CD14-positive monocyte (primary cell): ENCODE results near the gene KLHL3. TPM values are rescaled to one million over a fixed set of nuclear protein-coding genes. Genes with fewer than 3 reads are reported as not detected.

Experiments used
- DNase-seq, 3 donors: peaks; one replicate each; pipeline ENCODE4 v3.0.0-alpha.2; 2011 to 2022
- H2AFZ ChIP-seq: 2 replicates; pipeline ENCODE4 v1.6.0; 2012; ENCODE audit warnings: mild to moderate bottlenecking, low read depth, low read length, inconsistent platforms; ENCODE audit not compliant: insufficient read depth, poor library complexity, severe bottlenecking
- H3K27ac ChIP-seq, 2 donors: 1 replicate in 1 of 2; 2 replicates in 1 of 2; pipeline ENCODE4 v1.5.1; 2012 to 2013; ENCODE audit warnings: low read length in 2 of 2, control low read depth in 1 of 2, inconsistent platforms in 1 of 2, low read depth in 1 of 2, mild to moderate bottlenecking in 1 of 2
- H3K27me3 ChIP-seq, 2 donors: one replicate each; pipeline versions ENCODE4 v1.6.0 to v1.6.1; 2011 to 2013; ENCODE audit warnings: low read length in 2 of 2; ENCODE audit not compliant: control insufficient read depth in 2 of 2, insufficient read depth in 2 of 2
- H3K36me3 ChIP-seq, 2 donors: replicated peaks in 1 of 2; 1 replicate in 1 of 2; 2 replicates in 1 of 2; pipeline versions ENCODE4 v1.5.1 to v1.6.1; 2012 to 2013; ENCODE audit warnings: low read length in 2 of 2, control low read depth in 1 of 2, inconsistent platforms in 1 of 2, mild to moderate bottlenecking in 1 of 2; ENCODE audit not compliant: insufficient read depth in 2 of 2, control insufficient read depth in 1 of 2
- H3K4me1 ChIP-seq, 2 donors: 1 replicate in 1 of 2; 2 replicates in 1 of 2; pipeline versions ENCODE4 v1.5.1 to v1.6.1; 2012 to 2013; ENCODE audit warnings: low read length in 2 of 2, control low read depth in 1 of 2, inconsistent platforms in 1 of 2, mild to moderate bottlenecking in 1 of 2, moderate library complexity in 1 of 2; ENCODE audit not compliant: insufficient read depth in 2 of 2, control insufficient read depth in 1 of 2
- H3K4me2 ChIP-seq: replicated peaks from 2 replicates; pipeline ENCODE3; 2012; ENCODE audit warnings: low read length, moderate library complexity, mild to moderate bottlenecking; ENCODE audit not compliant: poor library complexity, severe bottlenecking; ENCODE audit errors: extremely low read depth
- H3K4me3 ChIP-seq, 3 experiments: fragments of 200-600 bp in 1 of 3; sonication (generic) in 1 of 3; replicated peaks in 1 of 3; 1 replicate in 2 of 3; 2 replicates in 1 of 3; pipeline ENCODE4 v1.5.1; 2011 to 2013; ENCODE audit warnings: low read length in 3 of 3, mild to moderate bottlenecking in 3 of 3, control low read depth in 2 of 3, low read depth in 2 of 3, inconsistent platforms in 1 of 3, moderate library complexity in 1 of 3
- H3K79me2 ChIP-seq: 2 replicates; pipeline ENCODE4 v1.6.0; 2012; ENCODE audit warnings: mild to moderate bottlenecking, control low read depth, inconsistent platforms, low read length, moderate library complexity; ENCODE audit not compliant: insufficient read depth
- H3K9ac ChIP-seq: 2 replicates; pipeline ENCODE4 v1.6.0; 2017; ENCODE audit warnings: low read length, mild to moderate bottlenecking; ENCODE audit not compliant: insufficient read depth, poor library complexity, severe bottlenecking
- H3K9me3 ChIP-seq, 2 donors: replicated peaks in 1 of 2; 1 replicate in 1 of 2; 2 replicates in 1 of 2; pipeline versions ENCODE4 v1.5.1 to v1.6.1; 2012 to 2013; ENCODE audit warnings: low read length in 2 of 2, control low read depth in 1 of 2; ENCODE audit not compliant: control insufficient read depth in 1 of 2, insufficient read depth in 1 of 2
- H4K20me1 ChIP-seq: 2 replicates; pipeline ENCODE4 v1.6.0; 2012; ENCODE audit warnings: mild to moderate bottlenecking, low read length, control low read depth, moderate library complexity; ENCODE audit not compliant: insufficient read depth
- H3K27ac Mint-ChIP-seq, 7 donors: one replicate each; pipeline ENCODE4 v1.8.0; 2020; ENCODE audit warnings: mild to moderate bottlenecking in 7 of 7, mixed read lengths in 7 of 7, moderate library complexity in 6 of 7, inconsistent platforms in 2 of 7
- H3K27me3 Mint-ChIP-seq, 3 donors: one replicate each; pipeline ENCODE4 v1.8.0; 2021 to 2022; ENCODE audit warnings: low read depth in 3 of 3, mild to moderate bottlenecking in 3 of 3, mixed read lengths in 3 of 3, moderate library complexity in 3 of 3, inconsistent platforms in 1 of 3
- H3K36me3 Mint-ChIP-seq, 2 donors: one replicate each; pipeline ENCODE4 v1.8.0; 2020; ENCODE audit warnings: mixed read lengths in 2 of 2, inconsistent platforms in 1 of 2, mild to moderate bottlenecking in 1 of 2
- H3K4me1 Mint-ChIP-seq: one replicate; pipeline ENCODE4 v1.8.0; 2020; ENCODE audit warnings: mild to moderate bottlenecking, mixed read lengths
- H3K4me3 Mint-ChIP-seq, 2 donors: one replicate each; pipeline ENCODE4 v1.8.0; 2020; ENCODE audit warnings: mild to moderate bottlenecking in 2 of 2, mixed read lengths in 2 of 2, moderate library complexity in 1 of 2
- H3K9me3 Mint-ChIP-seq, 7 donors: one replicate each; pipeline ENCODE4 v1.8.0; 2020 to 2022; ENCODE audit warnings: mixed read lengths in 7 of 7, mild to moderate bottlenecking in 6 of 7, moderate library complexity in 6 of 7, inconsistent platforms in 2 of 7
- WGBS: methylation state at CpG from one replicate; pipeline ENCODE4 v1.1.5; 2013; ENCODE audit warnings: missing lambda C conversion rate; ENCODE audit not compliant: insufficient coverage; 5-methylcytosine and 5-hydroxymethylcytosine counted together
- intact Hi-C, 2 donors: fragments of 100-400 bp; cut with micrococcal nuclease; formaldehyde crosslinking; loops; one replicate each; pipeline versions ENCODE4 v1.15.0 to v1.15.1; 2023
- polyA plus RNA-seq, 3 donors: library from polyadenylated mRNA; depleted of rRNA in 1 of 3; unstranded in 2 of 3; stranded (reverse) in 1 of 3; fragments of 300-500 nt in 2 of 3; fragments of >200 nt in 1 of 3; fragmentation: Illumina TruSeq in 2 of 3; gene quantifications; 1 replicate in 2 of 3; 2 replicates in 1 of 3; pipeline ENCODE4 v1.2.3, GENCODE V29; 2012 to 2021
- TF ChIP-seq, protein P1 (sequence below): fragments of 200-600 bp; IDR thresholded peaks from one replicate; pipeline ENCODE4 v1.8.0; 2022; ENCODE audit warnings: antibody characterized with exemption, mild to moderate bottlenecking

Gene KLHL3
- polyA plus RNA-seq, 3 donors = 0.71 TPM; not detected in 2

DNA sequence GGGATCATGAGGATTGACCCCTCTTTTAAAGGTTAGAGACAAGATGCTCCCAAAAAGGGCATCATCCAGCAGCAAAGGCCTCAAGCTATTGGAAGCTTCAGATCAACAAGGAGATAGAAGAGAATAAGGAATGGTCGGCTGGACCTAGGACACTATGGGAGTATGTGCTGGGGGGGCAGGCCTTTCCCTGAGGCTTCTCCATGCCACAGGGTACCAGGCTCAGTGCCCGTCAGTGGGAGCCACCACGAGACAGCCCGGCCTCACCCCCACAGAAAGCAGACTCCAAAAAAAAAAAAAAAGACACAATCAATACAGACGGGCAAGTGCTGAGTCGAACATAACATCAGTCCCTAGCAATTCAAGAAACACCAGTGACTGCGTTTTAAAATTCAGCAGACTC is 117.4 kb downstream of the KLHL3 start:
- peaks cover 0 to 1% (median 0%) of the 10 kb centered on the region in 7 donors for H3K9me3 Mint-ChIP-seq
- intact Hi-C loops = no loop called here
- peaks cover 1 to 4% (median 3%) of the 10 kb centered on the region in 3 donors for H3K27me3 Mint-ChIP-seq

GRCh38 chr5:137617528-137618205 is 118.2 kb downstream of the KLHL3 start:
- Mint-ChIP-seq H3K27me3 (peaks cover 1 to 4% (median 3%) of the 10 kb centered on the region in 3 donors), H3K4me3 (no peak overlapping the region), H3K36me3 (no peaks in the 10 kb centered on the region), H3K9me3 (no peaks in the 10 kb centered on the region), H3K4me1 (peaks cover 34% of the 10 kb centered on the region), H3K27ac (no peak overlapping the region)
- Histone ChIP-seq H3K27ac (no peak overlapping the region), H3K27me3 (no peaks in the 10 kb centered on the region), H3K9ac (no peak overlapping the region), H3K4me2 (no peak overlapping the region), H3K9me3 (no peaks in the 10 kb centered on the region), H4K20me1 (no peaks in the 10 kb centered on the region), H3K79me2 (no peaks in the 10 kb centered on the region), H2AFZ (no peak overlapping the region), H3K4me1 (peaks cover 25% of the 10 kb centered on the region in 2 donors), H3K36me3 (no peaks in the 10 kb centered on the region), H3K4me3 (no peak overlapping the region)
- 93% methylated on average over 3 of the region's 7 CpGs for WGBS
- no peak for DNase-seq
- TF ChIP-seq, protein P1, sequence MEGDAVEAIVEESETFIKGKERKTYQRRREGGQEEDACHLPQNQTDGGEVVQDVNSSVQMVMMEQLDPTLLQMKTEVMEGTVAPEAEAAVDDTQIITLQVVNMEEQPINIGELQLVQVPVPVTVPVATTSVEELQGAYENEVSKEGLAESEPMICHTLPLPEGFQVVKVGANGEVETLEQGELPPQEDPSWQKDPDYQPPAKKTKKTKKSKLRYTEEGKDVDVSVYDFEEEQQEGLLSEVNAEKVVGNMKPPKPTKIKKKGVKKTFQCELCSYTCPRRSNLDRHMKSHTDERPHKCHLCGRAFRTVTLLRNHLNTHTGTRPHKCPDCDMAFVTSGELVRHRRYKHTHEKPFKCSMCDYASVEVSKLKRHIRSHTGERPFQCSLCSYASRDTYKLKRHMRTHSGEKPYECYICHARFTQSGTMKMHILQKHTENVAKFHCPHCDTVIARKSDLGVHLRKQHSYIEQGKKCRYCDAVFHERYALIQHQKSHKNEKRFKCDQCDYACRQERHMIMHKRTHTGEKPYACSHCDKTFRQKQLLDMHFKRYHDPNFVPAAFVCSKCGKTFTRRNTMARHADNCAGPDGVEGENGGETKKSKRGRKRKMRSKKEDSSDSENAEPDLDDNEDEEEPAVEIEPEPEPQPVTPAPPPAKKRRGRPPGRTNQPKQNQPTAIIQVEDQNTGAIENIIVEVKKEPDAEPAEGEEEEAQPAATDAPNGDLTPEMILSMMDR = no peak
- intact Hi-C loops = no loop called here

More for the DNA sequence above, 117.4 kb downstream of the KLHL3 start:
- Histone ChIP-seq H3K27me3 (no peaks in the 10 kb centered on the region), H3K9ac (no peak overlapping the region), H2AFZ (no peak overlapping the region), H3K4me3 (no peak overlapping the region), H3K4me2 (no peak overlapping the region), H3K4me1 (peaks cover 23 to 25% of the 10 kb centered on the region in 2 donors), H3K36me3 (no peaks in the 10 kb centered on the region), H4K20me1 (no peaks in the 10 kb centered on the region), H3K27ac (no peak overlapping the region), H3K9me3 (no peaks in the 10 kb centered on the region), H3K79me2 (no peaks in the 10 kb centered on the region)
- H3K4me3 Mint-ChIP-seq = no peak overlapping the region
- TF ChIP-seq, protein P1 = no peak
- DNase-seq = no peak
- no CpG with 5 or more reads among the region's 7 CpGs for WGBS
- peaks cover 32% of the 10 kb centered on the region for H3K4me1 Mint-ChIP-seq
- H3K27ac Mint-ChIP-seq = no peak overlapping the region
- H3K36me3 Mint-ChIP-seq = no peaks in the 10 kb centered on the region
